Pulmonary artery endothelial cell (primary cell): Measurements from ENCODE around the gene SH3BGRL. TPM values are rescaled to one million over a fixed set of nuclear protein-coding genes. Genes with fewer than 3 reads are reported as not detected.
"Not testable (repeated sequence)": the region's sequence is repeated elsewhere in the genome, so short reads cannot be mapped to it uniquely, and the experiment has no call there.

Source experiments
- DNase-seq: peaks from one replicate; pipeline ENCODE4 v3.0.0-alpha.2; 2011; ENCODE audit warnings: low read depth, low spot score
- total RNA-seq: library from RNA; depleted of rRNA; stranded (reverse); fragments of >200 nt; gene quantifications from 2 replicates; pipeline ENCODE4 v1.2.3, GENCODE V29; 2014

Gene SH3BGRL
- total RNA-seq, 1 donor from 2014 or later, result 35.0 TPM

GRCh38 chrX:81259020-81259713 lies 57.3 kb downstream of the SH3BGRL start:
- DNase-seq, result no peak

DNA sequence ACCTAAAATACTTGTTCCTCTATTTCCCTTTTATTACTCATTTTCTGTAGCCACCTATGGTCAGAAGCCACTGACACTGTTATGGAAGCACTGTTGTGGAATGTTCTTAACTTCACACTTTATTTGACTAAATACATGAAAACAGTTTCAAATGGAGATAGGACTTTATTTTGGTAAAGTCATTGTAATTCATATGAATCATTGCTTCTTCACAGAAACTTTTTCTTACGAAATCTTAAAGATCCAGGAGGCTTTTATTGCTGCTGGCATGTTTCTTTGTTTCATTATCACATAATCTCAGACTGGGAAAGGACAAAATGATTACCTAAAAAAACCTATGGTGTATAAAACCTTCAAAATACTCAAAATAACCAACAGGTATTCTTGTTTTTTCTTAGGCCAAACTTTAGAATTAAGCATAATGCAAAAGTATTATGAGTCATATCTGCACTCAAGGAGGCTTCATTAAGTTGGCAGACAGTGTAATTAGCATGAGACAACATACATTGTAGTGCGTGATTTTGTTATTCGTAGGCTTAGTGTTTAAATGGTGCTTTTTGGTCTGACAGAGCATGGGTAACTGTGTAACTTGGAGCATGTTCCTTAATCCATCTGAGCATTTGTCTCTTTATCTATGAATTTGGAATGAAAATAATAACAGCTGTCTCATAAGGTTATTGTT lies 58.0 kb downstream of the SH3BGRL start:
- no peak for DNase-seq

- no peak for DNase-seq
Measured at GRCh38 chrX:81261576-81261975, 59.7 kb downstream of the SH3BGRL start.

- DNase-seq, result no peak
Measured at GRCh38 chrX:81263059-81263458, 61.2 kb downstream of the SH3BGRL start.

DNA sequence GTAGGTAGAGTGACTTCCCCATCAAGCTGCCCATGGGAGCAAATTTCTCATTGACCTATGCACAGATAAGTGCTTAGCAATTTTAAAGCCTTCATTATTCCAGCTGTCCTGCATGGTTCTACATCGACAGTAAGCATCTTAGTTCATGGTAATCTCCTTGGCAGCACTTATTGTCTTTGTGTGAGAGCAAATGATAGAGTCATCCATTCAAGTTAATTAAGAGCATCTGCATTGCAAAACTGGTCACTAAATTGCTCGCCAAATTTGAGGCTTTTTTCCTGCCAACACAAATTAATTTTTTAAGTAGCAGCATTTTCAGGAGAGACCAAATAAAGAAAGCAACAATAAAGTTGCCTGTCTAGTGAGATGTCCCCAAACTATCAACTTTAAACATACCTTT lies 76.7 kb downstream of the SH3BGRL start:
- DNase-seq, result no peak

DNA sequence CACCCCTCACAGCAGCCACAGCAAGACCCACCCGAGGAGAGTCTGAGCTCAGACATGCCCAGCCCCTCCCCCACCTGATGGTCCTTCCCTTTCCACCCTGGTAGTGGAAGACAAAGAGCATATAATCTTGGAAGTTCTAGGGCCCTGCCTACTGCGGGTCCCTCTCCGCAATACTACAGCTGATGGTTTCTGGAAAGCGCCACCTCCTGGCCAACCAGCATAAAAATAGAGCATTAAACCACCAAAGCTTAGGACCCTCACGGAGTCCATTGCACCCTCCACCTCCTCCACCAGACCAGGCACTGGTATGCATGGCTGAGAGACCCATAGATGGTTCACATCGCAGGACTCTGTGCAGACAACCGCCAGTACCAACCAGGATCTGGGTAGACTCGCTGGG lies 78.2 kb downstream of the SH3BGRL start:
- DNase-seq, result no peak

GRCh38 chrX:81286075-81286474 lies 84.2 kb downstream of the SH3BGRL start:
- DNase-seq, result no peak

DNA sequence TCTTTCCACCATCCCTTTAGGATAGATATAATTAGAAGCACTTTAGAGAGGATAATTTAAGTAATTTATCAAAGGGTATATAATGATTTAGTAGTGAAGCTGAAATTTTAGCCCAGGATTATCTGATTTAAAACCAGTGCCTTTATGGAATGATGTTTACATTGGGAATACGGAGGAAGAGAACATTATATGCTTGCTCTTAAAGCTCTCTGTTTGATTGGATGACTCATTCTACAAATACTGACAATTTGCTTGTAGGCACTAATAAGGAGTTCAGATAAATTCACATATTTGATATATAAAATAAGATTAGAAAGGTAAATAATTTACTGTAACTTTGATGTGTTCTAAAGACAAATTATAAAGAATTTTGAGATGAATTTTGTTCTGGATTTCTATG lies 84.7 kb downstream of the SH3BGRL start:
- no peak for DNase-seq

- DNase-seq, result no peak
Measured at GRCh38 chrX:81291996-81292395, 90.1 kb downstream of the SH3BGRL start.

DNA sequence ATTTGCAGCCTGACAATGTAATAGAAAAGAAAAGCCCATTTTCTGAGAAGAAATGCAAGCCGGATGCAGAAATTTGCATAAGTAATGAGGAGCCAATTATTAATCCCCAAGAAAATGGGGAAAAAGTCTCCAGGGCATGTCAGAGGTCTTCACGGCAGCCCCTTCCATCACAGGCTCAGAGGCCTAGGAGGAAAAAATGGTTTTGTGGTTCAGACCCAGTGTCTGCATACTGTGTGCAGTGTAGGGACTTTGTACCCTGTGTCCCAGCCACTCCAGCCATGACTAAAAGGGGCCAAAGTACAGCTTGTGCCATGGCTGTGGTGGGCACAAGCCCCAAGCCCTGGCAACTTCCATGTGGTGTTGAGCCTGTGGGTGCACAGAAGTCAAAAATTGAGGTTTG lies 92.2 kb downstream of the SH3BGRL start:
- DNase-seq, result no peak

DNA sequence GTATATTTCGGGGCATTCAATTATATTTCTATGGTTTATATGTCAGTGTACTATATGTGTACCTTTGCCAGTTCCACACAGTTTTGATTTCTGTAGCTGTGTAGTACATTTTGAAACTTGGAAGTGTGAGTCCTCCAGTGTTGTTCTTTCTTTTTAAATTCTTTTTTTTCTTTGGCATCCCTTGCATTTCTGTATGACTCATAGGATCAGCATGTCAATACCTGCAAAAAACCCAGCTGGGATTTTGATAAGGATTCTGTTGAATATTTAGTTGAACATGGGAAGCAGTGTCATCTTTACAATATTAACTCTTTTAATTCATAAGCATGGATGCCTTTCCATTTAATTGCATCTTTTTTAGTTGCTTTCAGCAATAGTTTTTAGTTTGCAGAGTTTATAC lies 100.0 kb downstream of the SH3BGRL start:
- no peak for DNase-seq

GRCh38 chrX:81304563-81304962 lies 102.7 kb downstream of the SH3BGRL start:
- no peak for DNase-seq

- no peak for DNase-seq
Measured at GRCh38 chrX:81305240-81305639, 103.3 kb downstream of the SH3BGRL start.

DNA sequence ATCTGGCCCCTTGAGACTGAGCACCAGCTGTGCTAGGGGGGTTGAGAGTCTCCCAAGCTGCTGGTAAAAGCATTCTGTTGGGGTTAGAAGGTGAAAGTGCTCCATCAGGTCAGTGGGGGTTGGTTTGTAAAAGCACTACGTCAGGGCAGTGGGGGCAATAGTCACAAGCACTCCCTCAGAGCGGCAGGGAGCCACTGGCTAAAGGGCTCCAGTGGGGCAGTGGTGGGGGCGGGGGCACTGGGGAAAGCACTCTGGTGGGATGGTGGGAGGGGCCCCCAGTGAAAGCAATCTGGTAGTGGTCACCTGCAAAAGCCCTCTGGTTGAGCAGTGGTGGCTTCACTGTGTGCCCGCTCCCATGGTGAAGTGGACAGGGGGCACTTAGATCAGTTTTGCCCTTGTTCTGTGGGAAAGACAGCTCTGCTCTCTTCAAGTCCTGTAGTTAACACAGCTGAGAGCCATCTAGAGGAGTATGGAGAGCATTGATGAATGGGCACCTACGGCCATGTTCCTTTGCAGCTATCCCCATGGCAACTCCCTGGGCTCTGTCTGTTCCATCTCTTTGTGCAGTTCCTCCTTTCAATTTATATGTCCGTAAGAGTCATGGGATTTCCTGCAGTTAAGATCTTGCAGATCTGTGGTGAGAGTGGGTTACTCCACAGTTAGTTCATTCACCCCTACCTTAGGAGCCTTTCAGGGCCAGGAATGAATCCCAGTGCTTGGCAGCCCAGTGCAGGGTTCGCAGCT lies 106.4 kb downstream of the SH3BGRL start:
- DNase-seq, result no peak

DNA sequence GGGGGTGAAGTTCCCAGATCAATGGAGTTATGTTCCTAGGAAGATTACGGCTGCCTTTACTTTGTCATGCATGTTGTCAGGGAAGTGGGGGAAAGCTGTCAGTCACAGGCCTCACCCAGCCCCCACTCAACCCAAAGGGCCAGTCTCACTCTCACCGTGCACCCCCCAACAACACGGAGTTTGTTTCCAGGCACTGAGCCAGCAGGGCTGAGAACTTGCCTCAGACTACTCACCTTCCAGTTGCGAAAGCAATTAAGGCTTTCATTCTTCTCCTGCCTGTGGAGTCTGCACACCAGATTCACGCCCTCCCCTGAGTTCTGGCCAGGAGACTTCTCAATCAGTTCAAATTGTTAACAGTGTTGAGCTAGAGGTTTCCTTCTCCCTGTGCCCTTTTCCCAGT lies 114.3 kb downstream of the SH3BGRL start:
- no peak for DNase-seq

GRCh38 chrX:81331653-81332052 lies 129.8 kb downstream of the SH3BGRL start:
- not testable (repeated sequence) for DNase-seq

GRCh38 chrX:81336455-81337152 lies 134.7 kb downstream of the SH3BGRL start:
- no peak for DNase-seq

GRCh38 chrX:81337805-81338204 lies 135.9 kb downstream of the SH3BGRL start:
- DNase-seq, result no peak

GRCh38 chrX:81338924-81339323 lies 137.0 kb downstream of the SH3BGRL start:
- no peak for DNase-seq

- DNase-seq, result not testable (repeated sequence)
Measured at GRCh38 chrX:81345296-81345695, 143.4 kb downstream of the SH3BGRL start.
